AG04450 (cell line): ENCODE data around the gene BICRAL. TPM values are rescaled to one million over a fixed set of nuclear protein-coding genes. Genes with fewer than 3 reads are reported as not detected.
A peak's percentile ranks its signal among the peaks of the same experiment; 100 is the strongest.

ENCODE experiments used
- CTCF ChIA-PET: fragments of 300-600, 350-600 bp; formaldehyde crosslinking; extraction: SDS; loops from one replicate; lab custom pipeline; 2022; ENCODE audit warnings: antibody characterized with exemption, inconsistent platforms; lab: Charles Lee
- POLR2A ChIA-PET: fragments of 350-600 bp; formaldehyde crosslinking; extraction: SDS; loops from one replicate; lab custom pipeline; 2021; ENCODE audit warnings: antibody characterized with exemption, inconsistent platforms; lab: Yijun Ruan, JAX
- DNase-seq: peaks from one replicate; pipeline ENCODE4 v3.0.0-alpha.2; 2011; ENCODE audit warnings: low read depth, low spot score
- H3K27ac ChIP-seq: one replicate; pipeline ENCODE4 v1.5.1; 2012; ENCODE audit warnings: low read depth, low read length, control low read depth
- H3K27me3 ChIP-seq: one replicate; pipeline ENCODE4 v1.6.0; 2012; ENCODE audit warnings: low read length; ENCODE audit not compliant: control insufficient read depth, insufficient read depth
- H3K4me3 ChIP-seq: 2 replicates; pipeline ENCODE4 v1.5.1; 2011; ENCODE audit warnings: mild to moderate bottlenecking, low read depth, low read length, control low read depth
- H3K9me3 ChIP-seq: 2 replicates; pipeline ENCODE4 v1.5.1; 2012; ENCODE audit warnings: low read length; ENCODE audit not compliant: control insufficient read depth, insufficient read depth
- CTCF ChIP-seq: IDR thresholded peaks from 2 replicates; pipeline ENCODE4 v1.5.1; 2011; ENCODE audit warnings: low read depth, low read length, control low read depth, inconsistent platforms
- polyA plus RNA-seq: library from polyadenylated mRNA; depleted of rRNA; stranded (reverse); fragments of >200 nt; gene quantifications from 2 replicates; pipeline ENCODE4 v1.2.3, GENCODE V29; 2011

BICRAL gene
- polyA plus RNA-seq, 1 experiment, result 7.0 TPM

- H3K4me3 ChIP-seq, result no peak overlapping the region
- no peaks in the 10 kb centered on the region for H3K27me3 ChIP-seq
- no peak for TF ChIP-seq CTCF
- POLR2A ChIA-PET, result no interaction called here
- no peak overlapping the region for H3K27ac ChIP-seq
- DNase-seq, result no peak
- H3K9me3 ChIP-seq, result no peaks in the 10 kb centered on the region
- CTCF ChIA-PET, result interaction anchor here (0.5 to 0.8 kb wide), 2 partner anchors 157 to 168 kb away, joined by 3 to 5 read pairs; no protein-coding TSS in a partner anchor
Measured at GRCh38 chr6:42818878-42819277, 37.0 kb downstream of the BICRAL start.

DNA sequence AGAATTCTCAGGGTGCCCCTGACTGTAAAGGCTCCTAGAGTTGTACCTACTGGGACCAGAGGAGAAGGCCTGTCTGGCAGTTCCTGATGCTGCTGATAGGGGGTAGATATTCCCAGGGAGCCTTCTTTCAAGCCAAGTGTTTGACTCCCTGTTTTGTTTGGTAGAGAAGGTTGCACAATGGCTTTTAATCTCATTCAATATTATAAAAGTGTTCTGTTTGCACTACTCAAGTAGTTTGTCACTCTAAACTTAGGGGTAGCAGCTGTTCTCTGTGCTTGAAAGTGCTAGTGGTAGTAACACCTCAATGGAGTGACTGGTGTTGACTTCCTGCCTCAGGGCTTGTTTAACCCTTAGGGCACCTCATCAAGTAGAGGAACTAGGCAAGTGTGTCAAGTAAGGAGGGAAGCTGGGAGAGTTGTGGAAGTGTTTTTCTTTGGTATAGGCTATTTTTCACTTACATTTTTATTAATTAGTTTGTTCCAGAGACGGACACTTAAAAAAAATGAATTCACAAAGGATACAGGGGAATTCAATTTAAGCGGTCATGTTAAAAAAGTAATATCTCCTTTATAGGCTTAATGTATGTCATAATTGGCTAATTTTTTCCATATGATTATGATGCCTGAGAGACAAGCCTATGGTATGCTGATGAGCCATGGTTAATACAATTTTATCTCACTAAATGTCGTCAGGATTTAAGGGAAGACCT, 38.1 kb downstream of the BICRAL start:
- H3K4me3 ChIP-seq, result no peak overlapping the region
- DNase-seq, result no peak
- TF ChIP-seq CTCF, result peak; percentile 31
- no peaks in the 10 kb centered on the region for H3K27me3 ChIP-seq
- H3K9me3 ChIP-seq, result no peaks in the 10 kb centered on the region
- CTCF ChIA-PET, result interaction anchor here (0.9 kb wide), 1 partner anchor 158 kb away, joined by 3 read pairs; no protein-coding TSS in a partner anchor
- POLR2A ChIA-PET, result interaction anchor here (1.6 kb wide), 1 partner anchor 37 kb away, joined by 3 read pairs; no protein-coding TSS in a partner anchor
- peak overlapping the region; percentile 21 for H3K27ac ChIP-seq

DNA sequence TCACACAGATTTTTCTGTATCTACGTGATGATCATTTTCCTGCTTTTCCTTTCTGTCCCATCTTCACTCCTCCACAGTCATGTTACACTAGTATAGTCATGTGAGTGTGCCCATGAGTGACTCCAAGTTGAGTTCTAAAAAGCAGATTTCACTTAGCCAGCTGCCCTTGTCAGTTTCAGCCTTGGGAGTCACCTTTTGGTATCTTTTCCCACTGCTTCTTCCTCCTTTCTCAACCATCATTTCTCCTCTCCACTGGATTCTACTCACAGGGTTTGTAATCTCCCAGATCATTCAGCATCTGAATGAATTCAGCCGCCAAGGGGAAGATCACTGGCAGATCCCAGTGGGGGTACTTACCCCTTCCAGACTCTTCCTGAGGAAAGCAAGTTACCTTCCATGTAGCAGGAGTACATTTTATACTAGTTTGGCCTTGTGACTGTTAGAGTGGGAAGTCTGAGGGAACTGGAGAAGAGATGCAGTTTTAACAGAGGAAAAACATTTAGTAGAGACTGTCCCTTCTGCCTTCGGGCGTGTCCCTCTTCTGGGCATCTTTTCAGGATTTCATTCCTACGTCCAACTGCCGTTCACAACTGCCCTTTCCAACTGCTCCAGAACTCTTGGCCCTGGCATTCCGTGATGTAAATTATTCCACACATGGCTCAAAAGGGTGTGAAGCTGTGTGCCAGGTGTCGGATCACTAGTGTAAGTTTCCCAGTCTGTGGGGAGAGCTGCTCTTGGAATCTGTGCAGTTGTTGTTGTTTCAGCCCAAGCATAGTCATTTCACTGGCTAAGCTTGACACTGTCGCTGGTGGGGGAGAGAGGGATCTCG, 38.9 kb downstream of the BICRAL start:
- no peak for DNase-seq
- ChIA-PET POLR2A (interaction anchor here (1.0 to 1.6 kb wide), 2 partner anchors 19 to 38 kb away, joined by 3 read pairs; no protein-coding TSS in a partner anchor), CTCF (interaction anchor here (0.9 kb wide), 1 partner anchor 158 kb away, joined by 3 read pairs; no protein-coding TSS in a partner anchor)
- no peak overlapping the region for H3K4me3 ChIP-seq
- no peaks in the 10 kb centered on the region for H3K27me3 ChIP-seq
- TF ChIP-seq CTCF, result no peak
- H3K27ac ChIP-seq, result no peak overlapping the region
- no peaks in the 10 kb centered on the region for H3K9me3 ChIP-seq

DNA sequence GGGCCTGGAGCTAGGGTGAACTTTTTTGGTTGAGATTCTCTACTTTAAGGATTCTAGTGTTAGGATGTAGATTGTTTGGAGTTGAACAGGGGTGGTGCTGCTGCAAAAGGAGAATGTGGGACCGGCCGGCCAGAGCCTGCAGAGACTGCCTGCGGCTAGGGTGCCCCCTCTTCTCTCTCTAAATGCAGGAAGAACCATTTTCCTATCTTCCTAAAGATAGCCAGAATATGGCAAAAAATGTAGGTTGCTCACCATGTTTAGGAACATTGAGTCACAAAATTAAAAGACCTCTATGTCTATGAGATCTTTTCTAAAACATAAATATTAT, 39.5 kb downstream of the BICRAL start:
- Histone ChIP-seq H3K4me3 (no peak overlapping the region), H3K27me3 (no peaks in the 10 kb centered on the region), H3K27ac (no peak overlapping the region), H3K9me3 (no peaks in the 10 kb centered on the region)
- POLR2A ChIA-PET, result interaction anchor here (1.0 to 1.6 kb wide), 2 partner anchors 18 to 38 kb away, joined by 3 read pairs; no protein-coding TSS in a partner anchor
- CTCF ChIA-PET, result no interaction called here
- no peak for DNase-seq
- TF ChIP-seq CTCF, result no peak

DNA sequence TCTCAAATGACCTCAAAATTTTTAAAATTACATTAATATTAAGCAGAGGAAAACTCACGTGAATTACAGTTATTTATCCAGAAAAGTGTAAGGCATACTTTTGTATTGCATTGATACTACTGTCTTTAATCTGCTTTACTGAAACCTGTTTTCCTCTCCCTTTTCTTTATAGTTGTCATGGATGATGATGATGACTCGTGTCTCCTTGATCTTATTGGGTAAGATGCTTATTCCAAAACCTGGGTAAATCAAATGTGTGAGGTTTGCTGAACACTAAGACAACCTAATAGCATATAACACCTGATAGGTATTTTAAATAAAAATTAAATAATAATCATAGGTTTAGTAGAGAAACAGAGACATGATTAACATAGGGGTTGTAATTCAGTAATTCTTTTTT, 40.0 kb downstream of the BICRAL start:
- no peak for DNase-seq
- Histone ChIP-seq H3K27ac (no peak overlapping the region), H3K9me3 (no peaks in the 10 kb centered on the region), H3K4me3 (no peak overlapping the region), H3K27me3 (no peaks in the 10 kb centered on the region)
- ChIA-PET CTCF (no interaction called here), POLR2A (interaction anchor here (1.0 kb wide), 1 partner anchor 17 kb away, joined by 3 read pairs; no protein-coding TSS in a partner anchor)
- no peak for TF ChIP-seq CTCF
